HG02870 (cell line): Measurements from ENCODE around the gene DPP7.
"Not testable (repeated sequence)": the region's sequence is repeated elsewhere in the genome, so short reads cannot be mapped to it uniquely, and the experiment has no call there.

ENCODE experiments used
- ATAC-seq: cut with Tn5 transposase; IDR thresholded peaks from one replicate; pipeline ENCODE4 v1.9.1; 2021; ENCODE audit warnings: mild to moderate bottlenecking, moderate library complexity; ENCODE audit not compliant: unreplicated experiment

DPP7 gene

GRCh38 chr9:137148242-137148641 is 33.7 kb upstream of the DPP7 start:
- no peak for ATAC-seq

DNA sequence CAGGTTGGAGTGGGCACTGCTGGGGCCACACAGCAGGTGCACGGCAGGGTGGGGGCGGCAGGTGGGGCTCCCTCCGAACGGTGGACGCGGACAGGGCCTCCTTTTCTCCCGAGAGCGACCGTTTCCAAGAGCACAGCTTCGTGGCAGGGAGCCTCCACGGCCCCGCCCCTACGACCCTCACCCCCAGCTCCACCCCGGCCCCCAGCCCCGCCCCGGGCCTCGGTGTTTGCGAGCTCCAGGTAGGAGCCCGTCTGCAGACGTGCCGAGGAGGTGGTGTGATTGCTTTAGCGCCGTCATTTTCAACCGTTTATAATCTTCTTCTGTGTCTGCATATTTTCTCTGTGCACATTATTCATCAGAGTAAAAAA is 33.2 kb upstream of the DPP7 start:
- no peak for ATAC-seq

DNA sequence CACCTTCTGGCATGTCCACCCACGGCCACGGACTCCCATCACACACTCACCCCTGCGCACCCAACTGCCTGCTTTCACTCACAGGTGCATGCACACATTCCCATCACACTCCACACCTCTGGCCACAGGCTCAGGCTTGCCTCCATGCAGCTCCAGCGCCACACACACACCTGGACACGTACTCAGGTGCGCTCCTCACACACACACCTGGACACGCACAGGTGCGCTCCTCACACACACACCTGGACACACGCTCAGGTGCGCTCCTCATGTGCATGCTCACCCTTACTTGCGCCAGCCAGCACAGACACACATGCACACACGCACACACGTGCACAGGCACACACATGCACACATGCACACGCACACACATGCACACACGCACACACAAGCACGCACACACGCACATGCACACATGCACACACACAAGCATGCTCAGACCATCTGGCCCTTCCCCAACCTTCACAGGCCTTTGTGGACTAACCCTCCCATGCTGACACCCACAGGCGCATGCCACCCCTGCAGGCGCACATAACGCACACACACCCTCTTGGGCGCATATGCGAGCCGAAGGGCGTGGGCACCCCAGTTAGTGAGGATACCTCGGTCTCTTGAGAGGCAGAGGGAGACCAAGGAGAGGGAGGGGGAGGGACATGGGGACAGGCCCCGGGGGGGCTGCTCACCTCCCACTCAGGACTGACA is 32.7 kb upstream of the DPP7 start:
- no peak for ATAC-seq

- ATAC-seq = no peak
Measured at GRCh38 chr9:137146527-137146918, 32.0 kb upstream of the DPP7 start.

GRCh38 chr9:137145731-137146526 is 31.4 kb upstream of the DPP7 start:
- no peak for ATAC-seq

GRCh38 chr9:137143459-137143858 is 28.9 kb upstream of the DPP7 start:
- no peak for ATAC-seq

- ATAC-seq = no peak
Measured at GRCh38 chr9:137141976-137142936, 27.7 kb upstream of the DPP7 start.

DNA sequence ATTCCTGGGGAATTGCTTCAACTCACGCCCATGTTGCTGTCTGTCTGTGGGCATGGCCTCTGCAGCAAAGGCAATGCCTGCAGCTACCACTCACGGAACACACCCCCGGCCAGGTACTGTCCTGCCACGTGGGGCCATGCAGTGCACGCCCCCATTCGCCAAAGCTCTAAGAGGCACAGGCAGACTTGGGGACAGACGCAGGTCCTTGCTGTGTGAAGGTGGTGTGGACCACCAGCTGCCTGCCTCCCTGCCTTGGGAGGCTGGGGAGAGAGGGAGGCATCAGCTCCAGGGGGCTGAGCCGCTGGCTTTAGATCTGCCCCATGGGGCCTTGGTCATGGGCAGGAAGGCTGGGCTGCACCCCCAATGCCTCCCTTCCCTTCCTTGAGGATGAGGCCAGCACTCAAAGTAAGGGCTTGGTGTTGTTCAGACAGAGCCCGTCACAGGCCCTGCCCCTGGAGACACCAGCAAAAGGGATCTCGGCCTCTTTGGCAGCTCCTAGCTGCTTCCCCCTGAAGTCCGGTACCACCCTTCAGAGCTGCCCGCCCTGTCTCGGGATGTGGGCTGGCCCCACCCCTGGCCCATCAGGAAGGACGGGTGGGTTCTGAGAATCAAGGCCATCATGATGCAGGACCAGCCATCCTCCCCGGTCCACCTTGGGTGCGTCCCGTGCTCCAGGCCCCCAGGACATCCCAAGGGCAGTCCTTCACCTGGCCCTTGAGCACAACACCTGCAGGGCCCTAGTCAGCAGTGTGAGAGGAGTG is 26.7 kb upstream of the DPP7 start:
- no peak for ATAC-seq

- no peak for ATAC-seq
Measured at GRCh38 chr9:137140151-137141012, 25.8 kb upstream of the DPP7 start.

DNA sequence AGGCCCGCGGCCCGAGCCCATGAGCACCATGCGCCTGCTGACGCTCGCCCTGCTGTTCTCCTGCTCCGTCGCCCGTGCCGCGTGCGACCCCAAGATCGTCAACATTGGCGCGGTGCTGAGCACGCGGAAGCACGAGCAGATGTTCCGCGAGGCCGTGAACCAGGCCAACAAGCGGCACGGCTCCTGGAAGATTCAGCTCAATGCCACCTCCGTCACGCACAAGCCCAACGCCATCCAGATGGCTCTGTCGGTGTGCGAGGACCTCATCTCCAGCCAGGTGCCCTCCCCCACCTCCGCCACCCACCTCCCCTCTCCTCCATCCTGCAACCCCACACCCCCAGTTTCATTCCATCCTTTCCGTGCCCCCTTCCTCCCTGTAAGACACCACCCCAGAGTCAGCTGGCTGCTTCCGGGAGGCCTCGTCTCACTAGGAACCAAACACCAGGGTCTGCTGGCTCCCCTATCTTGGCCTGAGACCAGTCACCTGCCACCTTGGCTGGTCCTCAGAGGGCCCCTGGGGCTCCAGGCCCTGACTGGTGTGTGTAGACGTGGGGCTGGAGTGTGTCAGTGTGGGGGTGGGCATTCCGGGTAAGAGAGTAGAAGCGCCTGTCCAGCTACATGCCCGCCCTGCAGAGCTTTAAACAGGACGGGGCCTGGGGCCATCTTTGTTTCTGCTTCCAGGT is 25.1 kb upstream of the DPP7 start:
- ATAC-seq = no peak

GRCh38 chr9:137138722-137139467 is 24.4 kb upstream of the DPP7 start, which contains the start of gene GRIN1:
TSS of gene GRIN1 (plus strand) at chr9:137139154. CDS start at chr9:137139487, 333 bp downstream.
- ATAC-seq = no peak

DNA sequence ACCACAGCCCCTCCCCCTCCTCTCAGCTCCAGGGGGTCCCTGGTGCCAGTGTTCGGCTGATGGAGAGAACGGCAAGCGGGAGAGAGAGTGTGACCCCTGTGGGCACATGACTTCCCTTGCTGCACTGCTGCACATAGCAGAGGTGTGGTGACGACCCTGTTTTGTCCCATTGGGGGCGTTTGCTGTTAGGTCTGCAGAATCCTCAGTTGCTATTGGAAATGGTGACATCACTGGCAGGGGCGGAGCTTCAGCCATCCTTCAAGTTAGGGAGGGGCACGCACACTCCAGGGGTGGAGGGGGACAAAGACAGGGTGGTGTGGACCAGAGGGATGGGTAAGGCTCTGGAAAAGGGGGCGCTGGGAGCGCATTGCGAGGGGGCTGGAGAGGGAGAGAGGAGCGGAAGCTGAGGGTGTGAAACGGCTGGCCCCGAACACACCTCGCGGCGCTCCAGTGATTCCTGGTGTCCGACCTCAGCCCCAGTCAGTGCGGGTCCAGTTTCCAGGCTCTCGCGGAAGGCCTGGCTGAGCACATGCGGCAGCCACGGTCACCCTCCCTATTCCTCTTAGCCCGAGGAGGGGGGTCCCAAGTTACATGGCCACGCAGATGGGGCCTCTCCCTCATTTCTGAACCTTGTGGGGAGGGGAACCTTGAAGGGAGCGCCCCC is 23.7 kb upstream of the DPP7 start:
- no peak for ATAC-seq

GRCh38 chr9:137136881-137137607 is 22.5 kb upstream of the DPP7 start:
- no peak for ATAC-seq

GRCh38 chr9:137136261-137136880 is 21.8 kb upstream of the DPP7 start:
- ATAC-seq = no peak

DNA sequence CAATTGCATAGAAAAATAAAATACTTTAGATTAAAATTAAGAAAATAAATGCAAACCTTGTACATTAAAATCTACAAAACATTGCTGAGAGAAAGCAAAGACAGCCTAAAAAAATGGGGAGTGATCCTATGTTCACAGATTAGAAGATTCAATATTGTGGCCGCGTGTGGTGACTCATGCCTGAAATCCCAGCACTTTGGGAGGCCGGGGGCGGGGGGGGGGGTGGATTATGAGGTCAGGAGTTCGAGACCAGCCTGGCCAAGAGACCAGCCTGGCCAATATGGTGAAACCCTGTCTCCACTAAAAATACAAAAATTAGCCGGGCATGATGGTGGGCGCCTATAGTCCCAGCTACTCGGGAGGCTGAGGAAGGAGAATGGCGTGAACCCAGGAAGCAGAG is 20.6 kb upstream of the DPP7 start:
- not testable (repeated sequence) for ATAC-seq

GRCh38 chr9:137134191-137134590 is 19.7 kb upstream of the DPP7 start:
- no peak for ATAC-seq
